Astrocyte (in vitro differentiated cells and primary cell): ENCODE measurements around the gene SETD1A.
"Not testable (repeated sequence)": the region's sequence is repeated elsewhere in the genome, so short reads cannot be mapped to it uniquely, and the experiment has no call there.

ENCODE experiments used
- EZH2 ChIP-seq: IDR thresholded peaks from 2 replicates; pipeline ENCODE4 v1.6.1; 2012; ENCODE audit warnings: mild to moderate bottlenecking, low read length, inconsistent platforms; ENCODE audit not compliant: insufficient read depth
- TF ChIP-seq, protein P1 (sequence below): IDR thresholded peaks from 2 replicates; pipeline ENCODE4 v1.5.1; 2011; ENCODE audit warnings: low read depth, mild to moderate bottlenecking, inconsistent platforms, low read length, moderate library complexity; ENCODE audit not compliant: insufficient read depth

DNA sequence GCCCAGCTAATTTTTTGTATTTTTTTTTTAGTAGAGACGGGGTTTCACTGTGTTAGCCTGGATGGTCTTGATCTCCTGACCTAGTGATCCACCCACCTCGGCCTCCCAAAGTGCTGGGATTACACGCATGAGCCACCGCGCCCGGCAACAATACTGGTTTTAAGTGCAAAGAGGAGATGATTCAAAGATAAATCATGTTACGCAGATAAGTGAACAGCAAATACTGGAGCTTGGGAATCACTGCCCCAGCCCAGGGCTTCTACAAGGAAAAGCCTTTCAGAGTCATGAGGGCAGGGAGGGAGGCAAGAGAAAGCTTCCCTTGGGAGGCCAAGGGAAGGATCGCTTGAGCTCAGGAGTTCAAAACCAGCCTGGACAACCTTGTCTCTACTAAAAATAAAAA lies 18.0 kb upstream of the SETD1A start:
- TF ChIP-seq, protein P1, sequence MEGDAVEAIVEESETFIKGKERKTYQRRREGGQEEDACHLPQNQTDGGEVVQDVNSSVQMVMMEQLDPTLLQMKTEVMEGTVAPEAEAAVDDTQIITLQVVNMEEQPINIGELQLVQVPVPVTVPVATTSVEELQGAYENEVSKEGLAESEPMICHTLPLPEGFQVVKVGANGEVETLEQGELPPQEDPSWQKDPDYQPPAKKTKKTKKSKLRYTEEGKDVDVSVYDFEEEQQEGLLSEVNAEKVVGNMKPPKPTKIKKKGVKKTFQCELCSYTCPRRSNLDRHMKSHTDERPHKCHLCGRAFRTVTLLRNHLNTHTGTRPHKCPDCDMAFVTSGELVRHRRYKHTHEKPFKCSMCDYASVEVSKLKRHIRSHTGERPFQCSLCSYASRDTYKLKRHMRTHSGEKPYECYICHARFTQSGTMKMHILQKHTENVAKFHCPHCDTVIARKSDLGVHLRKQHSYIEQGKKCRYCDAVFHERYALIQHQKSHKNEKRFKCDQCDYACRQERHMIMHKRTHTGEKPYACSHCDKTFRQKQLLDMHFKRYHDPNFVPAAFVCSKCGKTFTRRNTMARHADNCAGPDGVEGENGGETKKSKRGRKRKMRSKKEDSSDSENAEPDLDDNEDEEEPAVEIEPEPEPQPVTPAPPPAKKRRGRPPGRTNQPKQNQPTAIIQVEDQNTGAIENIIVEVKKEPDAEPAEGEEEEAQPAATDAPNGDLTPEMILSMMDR: not testable (repeated sequence)
- not testable (repeated sequence) for TF ChIP-seq EZH2
